Colonic mucosa (tissue), 4 donors: ENCODE measurements around the gene ZNF43. TPM values are rescaled to one million over a fixed set of nuclear protein-coding genes. Genes with fewer than 3 reads are reported as not detected.
"Not testable (repeated sequence)": the region's sequence is repeated elsewhere in the genome, so short reads cannot be mapped to it uniquely, and the experiment has no call there.

Source experiments
- DNase-seq: peaks from one replicate; pipeline ENCODE4 v3.0.0-alpha.2; 2020
- H3K27ac ChIP-seq: fragments of 200-600 bp; one replicate; pipeline ENCODE4 v1.8.0; 2021
- H3K27me3 ChIP-seq: fragments of 200-600 bp; one replicate; pipeline ENCODE4 v1.8.0; 2021
- H3K36me3 ChIP-seq: fragments of 200-600 bp; one replicate; pipeline ENCODE4 v1.8.0; 2021
- H3K4me1 ChIP-seq: fragments of 200-600 bp; one replicate; pipeline ENCODE4 v1.8.0; 2021; ENCODE audit warnings: mild to moderate bottlenecking
- H3K4me3 ChIP-seq: fragments of 200-600 bp; one replicate; pipeline ENCODE4 v1.8.0; 2021
- H3K9ac ChIP-seq, 2 donors: one replicate each; pipeline ENCODE4 v1.7.0; 2013; ENCODE audit warnings: control low read depth in 2 of 2, low read depth in 2 of 2, low read length in 2 of 2
- H3K9me3 ChIP-seq: fragments of 200-600 bp; one replicate; pipeline ENCODE4 v1.8.0; 2021
- intact Hi-C: fragments of 100-400 bp; cut with DNase I; formaldehyde crosslinking; loops from one replicate; pipeline ENCODE4 v1.14.1; 2022
- total RNA-seq, 2 donors: library from RNA; stranded (reverse); fragmentation: NEBNext Ultra II Directional in 1 of 2; extraction: Animal tissue kit (Norgen Biotek cat#: 25700) in 1 of 2; gene quantifications; one replicate each; pipeline ENCODE4 v1.2.1, GENCODE V29; 2021
- TF ChIP-seq, protein P1 (sequence below): fragments of 200-600 bp; IDR thresholded peaks from one replicate; pipeline ENCODE4 v1.8.0; 2022; ENCODE audit warnings: antibody characterized with exemption, mild to moderate bottlenecking
- donor health status: healthy.
- donor health status: DM: no; HTN: no; CAD: no.
- donor health status: DM: no; HTN: no; CAD: no.

Gene ZNF43
- total RNA-seq, result 10 to 100 TPM in 1 of 2 donors, 1 to 10 TPM in 1; 8.7 to 13.8 TPM

DNA sequence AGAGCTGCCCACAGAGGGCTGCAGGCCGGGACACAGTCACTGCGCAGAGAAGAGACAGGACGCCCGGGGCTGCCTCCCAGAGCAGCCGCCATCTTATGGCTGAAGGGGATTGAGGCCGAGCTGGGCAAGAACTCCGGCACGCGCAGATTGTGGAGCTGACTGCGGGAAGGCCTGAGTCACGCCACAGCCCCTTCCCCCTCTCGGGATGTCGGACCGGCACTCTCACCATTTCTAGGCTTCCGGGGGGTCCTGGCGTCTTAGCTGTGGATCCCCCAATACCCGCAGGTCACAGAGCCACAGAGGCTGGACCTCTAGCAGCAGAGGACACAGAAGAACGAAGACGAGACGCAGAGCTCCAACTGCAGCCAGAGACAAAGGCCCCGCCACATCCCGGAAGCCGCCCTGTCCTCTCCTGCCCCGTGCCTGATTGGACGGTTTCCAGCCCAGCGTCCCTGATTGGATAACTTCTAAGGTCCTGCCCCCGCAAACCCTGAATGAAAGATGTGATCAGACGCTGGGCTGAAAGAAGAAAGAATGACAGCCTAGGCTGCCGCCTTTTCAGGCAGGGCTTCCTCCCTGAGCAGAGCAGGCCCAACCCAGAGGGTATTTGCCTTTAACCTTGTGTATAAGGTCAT is at the start of gene ZNF43:
TSS of gene ZNF43 (minus strand) at position 373 of the 635 bp plus-strand sequence. CDS start at position 229, 144 bp downstream.
- peak; percentile 99 for DNase-seq
- Histone ChIP-seq H3K9ac (peak within 1 kb of the TSS; percentile 86 to 90), H3K27me3 (no peaks in the 10 kb centered on the region), H3K36me3 (no peaks in the 10 kb centered on the region), H3K4me3 (peak within 1 kb of the TSS; percentile 61), H3K9me3 (no peaks in the 10 kb centered on the region), H3K27ac (peak within 1 kb of the TSS; percentile 88), H3K4me1 (no peaks in the 10 kb centered on the region)
- TF ChIP-seq, protein P1, sequence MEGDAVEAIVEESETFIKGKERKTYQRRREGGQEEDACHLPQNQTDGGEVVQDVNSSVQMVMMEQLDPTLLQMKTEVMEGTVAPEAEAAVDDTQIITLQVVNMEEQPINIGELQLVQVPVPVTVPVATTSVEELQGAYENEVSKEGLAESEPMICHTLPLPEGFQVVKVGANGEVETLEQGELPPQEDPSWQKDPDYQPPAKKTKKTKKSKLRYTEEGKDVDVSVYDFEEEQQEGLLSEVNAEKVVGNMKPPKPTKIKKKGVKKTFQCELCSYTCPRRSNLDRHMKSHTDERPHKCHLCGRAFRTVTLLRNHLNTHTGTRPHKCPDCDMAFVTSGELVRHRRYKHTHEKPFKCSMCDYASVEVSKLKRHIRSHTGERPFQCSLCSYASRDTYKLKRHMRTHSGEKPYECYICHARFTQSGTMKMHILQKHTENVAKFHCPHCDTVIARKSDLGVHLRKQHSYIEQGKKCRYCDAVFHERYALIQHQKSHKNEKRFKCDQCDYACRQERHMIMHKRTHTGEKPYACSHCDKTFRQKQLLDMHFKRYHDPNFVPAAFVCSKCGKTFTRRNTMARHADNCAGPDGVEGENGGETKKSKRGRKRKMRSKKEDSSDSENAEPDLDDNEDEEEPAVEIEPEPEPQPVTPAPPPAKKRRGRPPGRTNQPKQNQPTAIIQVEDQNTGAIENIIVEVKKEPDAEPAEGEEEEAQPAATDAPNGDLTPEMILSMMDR, result no peak
- intact Hi-C loops, result loop anchor here (5.0 kb wide), 1 partner anchor 69 kb away; the partner anchor contains the start of gene ZNF100

DNA sequence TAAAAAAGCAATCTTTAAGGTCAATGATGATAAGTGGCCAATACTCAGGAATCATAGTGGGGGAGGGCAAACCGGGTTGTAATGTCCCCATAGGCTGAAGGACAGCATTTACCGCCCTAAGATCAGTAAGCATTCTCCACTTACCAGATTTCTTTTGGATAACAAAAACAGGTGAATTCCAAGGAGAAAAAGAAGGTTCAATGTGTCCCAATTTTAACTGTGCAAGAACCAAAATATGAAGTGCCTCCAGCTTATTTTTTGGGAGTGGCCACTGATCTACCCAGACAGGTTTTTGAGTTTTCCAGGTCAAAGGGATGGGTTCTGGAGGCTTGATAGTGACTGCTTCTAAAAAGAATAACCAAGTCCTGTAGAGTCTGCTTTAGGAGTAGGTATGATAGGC is 49.5 kb upstream of the ZNF43 start:
- H3K27me3 ChIP-seq, H3K27ac ChIP-seq, H3K9me3 ChIP-seq, H3K4me3 ChIP-seq, H3K9ac ChIP-seq, intact Hi-C loops, H3K4me1 ChIP-seq, H3K36me3 ChIP-seq, DNase-seq: not testable (repeated sequence)

DNA sequence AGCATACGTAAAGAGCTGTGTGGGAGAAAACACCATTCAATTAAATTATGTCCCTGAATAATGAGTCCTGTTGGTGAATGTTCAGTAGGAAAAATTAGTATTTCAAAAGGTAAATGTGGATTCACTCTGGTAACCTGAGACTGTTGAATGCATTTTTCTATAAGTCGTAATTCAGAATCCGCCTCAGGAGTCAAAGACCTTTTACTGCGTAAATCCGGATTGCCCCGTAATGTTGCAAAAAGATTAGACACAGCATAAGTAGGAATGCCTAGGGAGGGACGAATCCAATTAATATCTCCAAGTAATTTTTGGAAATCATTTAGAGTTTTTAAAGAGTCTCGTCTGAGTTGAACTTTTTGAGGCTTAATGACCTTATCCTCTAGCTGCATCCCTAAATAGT is 48.8 kb upstream of the ZNF43 start:
- H3K36me3 ChIP-seq, intact Hi-C loops, H3K4me1 ChIP-seq, H3K9ac ChIP-seq, H3K4me3 ChIP-seq, DNase-seq, H3K9me3 ChIP-seq, H3K27me3 ChIP-seq, H3K27ac ChIP-seq: not testable (repeated sequence)

DNA sequence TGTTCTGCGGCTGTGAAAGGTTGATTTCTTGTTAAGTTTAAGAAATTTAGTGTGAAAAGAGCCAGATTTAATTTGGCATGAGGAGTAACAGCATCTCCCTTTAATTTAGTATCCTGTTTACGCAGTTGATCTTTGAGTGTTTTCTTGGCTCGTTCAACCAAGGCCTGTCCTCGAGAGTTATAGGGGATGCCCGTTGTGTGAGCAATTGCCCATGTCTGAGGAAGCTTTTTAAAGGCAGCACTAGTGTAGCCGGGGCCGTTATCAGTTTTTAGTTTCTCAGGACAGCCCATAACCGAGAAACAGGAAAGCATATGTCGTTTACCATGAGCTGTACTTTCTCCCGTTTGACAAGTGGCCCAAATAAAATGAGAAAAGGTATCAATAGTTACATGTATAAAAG is 47.5 kb upstream of the ZNF43 start:
- Histone ChIP-seq H3K27ac (no peak overlapping the region), H3K9me3 (no peaks in the 10 kb centered on the region), H3K36me3 (no peaks in the 10 kb centered on the region), H3K9ac (no peak overlapping the region), H3K27me3 (no peaks in the 10 kb centered on the region), H3K4me3 (no peak overlapping the region), H3K4me1 (no peaks in the 10 kb centered on the region)
- no peak for DNase-seq
- TF ChIP-seq, protein P1, result no peak
- intact Hi-C loops, result no loop called here

DNA sequence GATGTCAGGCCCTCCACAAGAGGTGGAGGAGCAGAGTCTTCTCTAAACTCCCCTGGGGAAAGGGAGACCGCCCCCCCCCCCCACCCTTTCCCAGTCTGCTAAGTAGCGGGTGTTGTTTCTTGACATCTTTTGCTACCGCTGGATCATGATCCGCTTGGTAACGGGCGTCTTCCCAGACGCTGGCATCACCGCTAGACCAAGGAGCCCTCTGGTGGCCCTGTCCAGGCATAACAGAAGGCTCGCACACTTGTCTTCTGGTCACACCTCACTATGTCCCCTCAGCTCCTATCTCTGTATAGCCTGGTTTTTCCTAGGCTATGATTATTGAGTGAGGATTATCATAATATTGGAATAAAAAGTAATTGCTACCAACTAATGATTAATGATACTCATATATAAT is 44.8 kb upstream of the ZNF43 start:
- DNase-seq, H3K4me3 ChIP-seq, H3K27me3 ChIP-seq, H3K27ac ChIP-seq, H3K9ac ChIP-seq, H3K36me3 ChIP-seq, intact Hi-C loops, H3K9me3 ChIP-seq, H3K4me1 ChIP-seq: not testable (repeated sequence)

DNA sequence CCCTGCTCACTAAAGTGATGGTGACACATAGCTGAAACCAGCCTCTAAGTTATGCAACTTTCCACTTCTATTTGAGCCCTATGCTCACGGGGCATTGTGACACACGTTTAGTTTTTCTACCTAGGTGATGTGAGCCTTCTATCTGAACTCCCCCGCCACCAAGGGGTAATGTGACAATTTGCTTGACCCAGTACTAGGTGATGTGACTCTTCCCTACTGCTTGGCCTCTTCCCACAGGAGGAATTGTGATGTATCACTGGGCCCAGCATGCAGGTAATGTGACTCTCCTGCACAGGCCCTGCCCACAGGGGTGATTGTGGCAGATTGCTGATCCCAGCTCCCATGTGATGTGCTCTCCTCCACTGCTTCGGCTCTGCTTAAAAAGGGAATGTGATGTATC is 42.7 kb upstream of the ZNF43 start:
- H3K27ac ChIP-seq, result no peak overlapping the region
- H3K9me3 ChIP-seq, result no peaks in the 10 kb centered on the region
- no peaks in the 10 kb centered on the region for H3K27me3 ChIP-seq
- no peaks in the 10 kb centered on the region for H3K4me1 ChIP-seq
- H3K9ac ChIP-seq, result no peak overlapping the region
- no peak for DNase-seq
- intact Hi-C loops, result no loop called here
- TF ChIP-seq, protein P1, result no peak
- no peak overlapping the region for H3K4me3 ChIP-seq
- no peaks in the 10 kb centered on the region for H3K36me3 ChIP-seq

DNA sequence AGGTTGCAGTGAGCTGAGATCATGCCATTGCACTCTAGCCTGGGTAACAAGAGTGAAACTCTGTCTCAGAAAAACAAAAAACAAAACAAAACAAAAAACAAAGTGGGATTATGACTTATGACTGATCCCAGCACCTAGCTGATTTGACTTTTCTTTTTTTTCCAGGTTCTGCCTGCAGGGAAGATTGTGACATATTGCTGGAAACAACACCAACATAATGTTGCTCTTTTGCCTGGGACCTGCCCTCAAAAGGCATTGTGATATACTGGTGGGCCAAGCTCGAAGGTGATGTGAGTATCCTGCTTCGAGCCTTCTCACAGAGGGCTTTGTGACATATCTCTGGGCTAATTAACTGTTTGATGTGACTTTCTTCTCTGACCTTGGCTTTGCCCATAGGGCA is 42.0 kb upstream of the ZNF43 start:
- Histone ChIP-seq H3K4me1 (no peaks in the 10 kb centered on the region), H3K9me3 (no peaks in the 10 kb centered on the region), H3K27ac (no peak overlapping the region), H3K36me3 (no peaks in the 10 kb centered on the region), H3K9ac (no peak overlapping the region), H3K4me3 (no peak overlapping the region), H3K27me3 (no peaks in the 10 kb centered on the region)
- TF ChIP-seq, protein P1, result no peak
- intact Hi-C loops, result no loop called here
- no peak for DNase-seq

DNA sequence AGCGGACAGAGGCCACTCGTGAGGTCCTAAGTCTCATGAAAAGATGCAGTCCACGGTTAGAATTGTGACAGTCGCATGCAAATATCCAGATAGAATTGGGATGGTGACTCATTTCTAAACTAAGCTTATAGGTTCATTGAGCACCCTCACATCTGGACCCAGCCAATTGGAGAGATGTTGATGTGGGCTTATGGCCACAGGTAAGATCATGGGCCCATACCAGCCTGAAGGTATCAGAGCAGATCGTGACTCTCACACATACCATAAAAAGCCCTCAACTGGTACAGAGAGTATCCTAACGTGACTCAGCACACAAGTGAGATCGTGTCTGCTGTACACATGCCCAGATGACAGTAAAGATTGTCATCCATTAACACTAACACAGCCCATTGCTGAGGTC is 40.6 kb upstream of the ZNF43 start:
- H3K36me3 ChIP-seq, H3K4me3 ChIP-seq, H3K4me1 ChIP-seq, H3K9me3 ChIP-seq, H3K27ac ChIP-seq, intact Hi-C loops, DNase-seq, H3K27me3 ChIP-seq, H3K9ac ChIP-seq: not testable (repeated sequence)
